SK-N-SH (cell line): Measurements from ENCODE around the gene TPRKB. TPM values are rescaled to one million over a fixed set of nuclear protein-coding genes. Genes with fewer than 3 reads are reported as not detected.

Source experiments
- CTCF ChIA-PET: fragments of 300-600, 350-600 bp; formaldehyde crosslinking; extraction: SDS; loops from one replicate; lab custom pipeline; 2021; lab: Yijun Ruan, JAX
- POLR2A ChIA-PET: fragments of 350-600 bp; sonication (Branson Sonifier 250); formaldehyde crosslinking; extraction: SDS; loops from one replicate; lab custom pipeline; 2020; ENCODE audit warnings: antibody characterized with exemption, inconsistent platforms; lab: Yijun Ruan, JAX
- DNase-seq: peaks from one replicate; pipeline ENCODE4 v3.0.0; 2012
- H2AFZ ChIP-seq: fragments of 200-600 bp; sonication (generic); 2 replicates; pipeline ENCODE4 v1.8.1; 2016; ENCODE audit warnings: antibody characterized with exemption, mild to moderate bottlenecking, low read depth
- H3F3A ChIP-seq: fragments of 200-600 bp; sonication (generic); replicated peaks from 2 replicates; pipeline ENCODE3; 2016; ENCODE audit warnings: antibody characterized with exemption, mild to moderate bottlenecking; ENCODE audit not compliant: insufficient read depth
- H3K27ac ChIP-seq, 2 experiments: fragments of 200-500 bp in 1 of 2; fragments of 200-600 bp in 1 of 2; sonication (Bioruptor generic) in 1 of 2; sonication (generic), shearing (Covaris generic) in 1 of 2; 2 replicates each; pipeline versions ENCODE4 v1.5.1 to v1.6.1; 2014 to 2016; ENCODE audit warnings: low read depth in 2 of 2, inconsistent platforms in 1 of 2, low read length in 1 of 2, mild to moderate bottlenecking in 1 of 2, mixed read lengths in 1 of 2
- H3K27me3 ChIP-seq: fragments of 200-600 bp; sonication (generic), shearing (Covaris generic); 2 replicates; pipeline ENCODE4 v1.6.1; 2016; ENCODE audit warnings: mixed run types; ENCODE audit not compliant: insufficient read depth
- H3K36me3 ChIP-seq, 2 experiments: fragments of 200-500 bp in 1 of 2; fragments of 200-600 bp in 1 of 2; sonication (Bioruptor generic) in 1 of 2; sonication (generic) in 1 of 2; replicated peaks in 1 of 2; 2 replicates each; pipeline versions ENCODE3 to v1.5.1; 2014 to 2016; ENCODE audit warnings: low read length in 1 of 2, mild to moderate bottlenecking in 1 of 2; ENCODE audit not compliant: insufficient read depth in 2 of 2, control insufficient read depth in 1 of 2
- H3K4me1 ChIP-seq, 2 experiments: fragments of 200-500 bp in 1 of 2; fragments of 200-600 bp in 1 of 2; sonication (Bioruptor generic) in 1 of 2; sonication (generic), shearing (Covaris generic) in 1 of 2; 2 replicates each; pipeline versions ENCODE4 v1.5.1 to v1.6.1; 2014 to 2016; ENCODE audit warnings: low read depth in 1 of 2, low read length in 1 of 2, mixed run types in 1 of 2; ENCODE audit not compliant: insufficient read depth in 2 of 2, control insufficient read depth in 1 of 2
- H3K4me2 ChIP-seq: fragments of 200-600 bp; sonication (generic), shearing (Covaris generic); 2 replicates; pipeline ENCODE4 v1.6.1; 2017; ENCODE audit warnings: mixed run types
- H3K4me3 ChIP-seq, 2 experiments: fragments of 200-500 bp in 1 of 2; fragments of 200-600 bp in 1 of 2; sonication (Bioruptor generic) in 1 of 2; sonication (generic), shearing (Covaris generic) in 1 of 2; 2 replicates each; pipeline versions ENCODE4 v1.5.1 to v1.8.1; 2014 to 2016; ENCODE audit warnings: low read depth in 2 of 2, inconsistent platforms in 1 of 2, low read length in 1 of 2, mild to moderate bottlenecking in 1 of 2, mixed read lengths in 1 of 2, moderate library complexity in 1 of 2
- H3K79me2 ChIP-seq: fragments of 200-600 bp; sonication (generic); 2 replicates; pipeline ENCODE4 v1.8.1; 2017; ENCODE audit warnings: mild to moderate bottlenecking; ENCODE audit not compliant: insufficient read depth
- H3K9ac ChIP-seq: fragments of 200-600 bp; sonication (generic); 2 replicates; pipeline ENCODE4 v1.6.1; 2017; ENCODE audit warnings: mixed run types
- H3K9me2 ChIP-seq: fragments of 200-600 bp; sonication (generic); 2 replicates; pipeline ENCODE4 v1.6.1; 2017; ENCODE audit warnings: mixed run types
- H3K9me3 ChIP-seq: fragments of 200-600 bp; sonication (generic); 2 replicates; pipeline ENCODE4 v1.6.1; 2017; ENCODE audit warnings: mixed run types, mild to moderate bottlenecking, moderate library complexity
- H4K20me1 ChIP-seq: fragments of 200-600 bp; sonication (generic); 2 replicates; pipeline ENCODE4 v1.6.1; 2017; ENCODE audit warnings: mild to moderate bottlenecking, mixed run types; ENCODE audit not compliant: insufficient read depth
- CTCF ChIP-seq: fragments of 200-600 bp; sonication (generic); IDR thresholded peaks from 2 replicates; pipeline ENCODE4 v1.6.1; 2017; ENCODE audit warnings: antibody characterized with exemption, mild to moderate bottlenecking, moderate library complexity
- ELF1 ChIP-seq: IDR thresholded peaks from 2 replicates; pipeline ENCODE4 v1.4.0; 2012
- FOSL2 ChIP-seq: IDR thresholded peaks from 2 replicates; pipeline ENCODE4 v1.4.0; 2012; ENCODE audit warnings: low read depth, mild to moderate bottlenecking, moderate library complexity, borderline replicate concordance
- FOXJ3 ChIP-seq: sonication (generic); formaldehyde crosslinking; IDR thresholded peaks from 2 replicates; pipeline ENCODE4 v1.5.1; 2020; ENCODE audit warnings: mild to moderate bottlenecking, missing genetic modification reagents
- MAX ChIP-seq: IDR thresholded peaks from 2 replicates; pipeline ENCODE4 v1.4.0; 2012; ENCODE audit warnings: low read depth
- MEF2A ChIP-seq: IDR thresholded peaks from 2 replicates; pipeline ENCODE4 v1.4.0; 2012; ENCODE audit warnings: low read depth, borderline replicate concordance
- PBX3 ChIP-seq: IDR thresholded peaks from 2 replicates; pipeline ENCODE4; 2012
- TCF12 ChIP-seq: IDR thresholded peaks from 2 replicates; pipeline ENCODE4 v1.4.0; 2012
- WGBS: methylation state at CpG from one replicate; pipeline ENCODE4 v1.1.6; 2017; ENCODE audit warnings: low lambda C conversion rate; 5-methylcytosine and 5-hydroxymethylcytosine counted together
- polyA plus RNA-seq, 3 experiments: library from polyadenylated mRNA; depleted of rRNA; stranded (reverse); fragments of >200 nt; gene quantifications; 2 replicates each; pipeline ENCODE4 v1.2.3, GENCODE V29; 2012

The TPRKB gene
- polyA plus RNA-seq, 1 of the 3 experiments (the other 2 are of a cell fraction) = 32.1 TPM

GRCh38 chr2:73766994-73767393 is 29.8 kb upstream of the TPRKB start:
- Histone ChIP-seq H3F3A (no peaks in the 10 kb centered on the region), H3K27me3 (no peaks in the 10 kb centered on the region), H3K9me3 (no peaks in the 10 kb centered on the region), H3K79me2 (peaks cover 6% of the 10 kb centered on the region; the same call in 1 of the 2 replicates), H2AFZ (no peak overlapping the region), H4K20me1 (no peaks in the 10 kb centered on the region), H3K4me3 (no peak overlapping the region), H3K36me3 (peaks cover 49% of the 10 kb centered on the region in 2 experiments), H3K9me2 (no peaks in the 10 kb centered on the region), H3K4me1 (no peaks in the 10 kb centered on the region), H3K27ac (no peak overlapping the region), H3K9ac (no peak overlapping the region), H3K4me2 (no peak overlapping the region)
- WGBS = 90% methylated on average over 4 of the region's 4 CpGs
- POLR2A ChIA-PET = no interaction called here
- no peak for TF ChIP-seq FOSL2
- no peak for TF ChIP-seq ELF1
- no peak for TF ChIP-seq MEF2A
- TF ChIP-seq PBX3 = no peak
- TF ChIP-seq TCF12 = no peak
- CTCF ChIA-PET = no interaction called here
- no peak for DNase-seq

GRCh38 chr2:73766349-73766748 is 29.2 kb upstream of the TPRKB start:
- CTCF ChIA-PET = no interaction called here
- H3K36me3 ChIP-seq = peaks cover 52% of the 10 kb centered on the region in 2 experiments

More at GRCh38 chr2:73766349-73766748, 29.2 kb upstream of the TPRKB start:
- H3F3A ChIP-seq = no peaks in the 10 kb centered on the region
- no peak for DNase-seq
- no peaks in the 10 kb centered on the region for H3K27me3 ChIP-seq
- POLR2A ChIA-PET = no interaction called here
- H3K9me2 ChIP-seq = no peaks in the 10 kb centered on the region
- no peak for TF ChIP-seq FOXJ3 (CRISPR knock-in tag)
- TF ChIP-seq CTCF = no peak
- no peak for TF ChIP-seq MAX
- TF ChIP-seq ELF1 = no peak
- no peaks in the 10 kb centered on the region for H3K9me3 ChIP-seq
- H3K79me2 ChIP-seq = peaks cover 6% of the 10 kb centered on the region; the same call in 1 of the 2 replicates
- 100% methylated on average over 1 of the region's 1 CpG for WGBS
- no peaks in the 10 kb centered on the region for H4K20me1 ChIP-seq
- no peak overlapping the region for H3K4me3 ChIP-seq
- H3K4me1 ChIP-seq = no peaks in the 10 kb centered on the region
- no peak overlapping the region for H3K4me2 ChIP-seq
- H3K9ac ChIP-seq = no peak overlapping the region
- no peak overlapping the region for H2AFZ ChIP-seq
- no peak overlapping the region for H3K27ac ChIP-seq
